A549 (cell line): ENCODE data around the gene ATP4A.

Experiments
- CTCF ChIP-seq: fragments of >200 bp; sonication (Bioruptor Twin); formaldehyde crosslinking; IDR thresholded peaks from 3 replicates; pipeline ENCODE4 v1.5.1; 2016
- EP300 ChIP-seq, 2 experiments: fragments of >200 bp; sonication (Bioruptor Twin); formaldehyde crosslinking; IDR thresholded peaks; 2 replicates in 1 of 2; 3 replicates in 1 of 2; pipeline ENCODE4 v1.6.1; 2016 to 2017
- HOXA7 ChIP-seq: fragments of 250-450 bp; sonication (Bioruptor Pico); IDR thresholded peaks from 2 replicates; pipeline ENCODE4 v1.5.0; 2020; ENCODE audit warnings: mild to moderate bottlenecking, moderate library complexity
- MAX ChIP-seq: IDR thresholded peaks from 2 replicates; pipeline ENCODE4 v1.6.1; 2012
- MAZ ChIP-seq: fragments of 150-350 bp; IDR thresholded peaks from 2 replicates; pipeline ENCODE4 v1.6.1; 2014; ENCODE audit warnings: antibody characterized with exemption, low read depth, low read length, borderline replicate concordance
- PHF8 ChIP-seq: fragments of 200-600 bp; sonication (generic); IDR thresholded peaks from 2 replicates; pipeline ENCODE4 v1.6.1; 2016; ENCODE audit warnings: low read depth, mild to moderate bottlenecking, antibody characterized with exemption, moderate library complexity, borderline replicate concordance
- POLR2A ChIP-seq: IDR thresholded peaks from 2 replicates; pipeline ENCODE4 v1.6.1; 2012; ENCODE audit warnings: mild to moderate bottlenecking, low read length
- REST ChIP-seq: fragments of 200-600 bp; sonication (generic); IDR thresholded peaks from 2 replicates; pipeline ENCODE4 v1.6.1; 2016; ENCODE audit warnings: antibody characterized with exemption, mild to moderate bottlenecking, moderate library complexity
- TFCP2L1 ChIP-seq: fragments of 250-450 bp; sonication (Bioruptor Pico); IDR thresholded peaks from 2 replicates; pipeline ENCODE4 v1.5.0; 2021; ENCODE audit warnings: mild to moderate bottlenecking
- USF2 ChIP-seq: fragments of 450-650 bp; IDR thresholded peaks from 2 replicates; pipeline ENCODE4 v1.6.1; 2014; ENCODE audit warnings: antibody characterized with exemption
- ZNF302 ChIP-seq: fragments of 250-450 bp; sonication (Bioruptor Pico); IDR thresholded peaks from 2 replicates; pipeline ENCODE4 v1.9.0; 2021; ENCODE audit warnings: inconsistent platforms, mild to moderate bottlenecking, moderate library complexity
- ZSCAN20 ChIP-seq: fragments of 250-450 bp; sonication (Bioruptor Pico); IDR thresholded peaks from 2 replicates; pipeline ENCODE4 v1.8.0; 2022; ENCODE audit warnings: mild to moderate bottlenecking, moderate library complexity

GRCh38 chr19:35517342-35517741, 46.1 kb downstream of the ATP4A start:
- no peak for TF ChIP-seq POLR2A
- TF ChIP-seq CTCF: no peak
- no peak for TF ChIP-seq ZNF302
- TF ChIP-seq HOXA7: no peak
- TF ChIP-seq MAZ: no peak
- TF ChIP-seq MAX: no peak
- TF ChIP-seq REST: no peak
- TF ChIP-seq USF2: no peak
- no peak for TF ChIP-seq TFCP2L1
- no peak for TF ChIP-seq EP300 (IDR thresholded peaks at IDR 0.05)
- no peak for TF ChIP-seq ZSCAN20 (CRISPR knock-in tag)
- TF ChIP-seq PHF8: no peak
